HG02852 (cell line): Measurements from ENCODE around the gene SNX32.
"Not testable (repeated sequence)": the region's sequence is repeated elsewhere in the genome, so short reads cannot be mapped to it uniquely, and the experiment has no call there.

ENCODE experiments used
- ATAC-seq: cut with Tn5 transposase; IDR thresholded peaks from one replicate; pipeline ENCODE4 v1.9.1; 2021; ENCODE audit warnings: mild to moderate bottlenecking, moderate library complexity; ENCODE audit not compliant: unreplicated experiment

SNX32 gene

GRCh38 chr11:65883058-65883761, 49.4 kb downstream of the SNX32 start:
- no peak for ATAC-seq

DNA sequence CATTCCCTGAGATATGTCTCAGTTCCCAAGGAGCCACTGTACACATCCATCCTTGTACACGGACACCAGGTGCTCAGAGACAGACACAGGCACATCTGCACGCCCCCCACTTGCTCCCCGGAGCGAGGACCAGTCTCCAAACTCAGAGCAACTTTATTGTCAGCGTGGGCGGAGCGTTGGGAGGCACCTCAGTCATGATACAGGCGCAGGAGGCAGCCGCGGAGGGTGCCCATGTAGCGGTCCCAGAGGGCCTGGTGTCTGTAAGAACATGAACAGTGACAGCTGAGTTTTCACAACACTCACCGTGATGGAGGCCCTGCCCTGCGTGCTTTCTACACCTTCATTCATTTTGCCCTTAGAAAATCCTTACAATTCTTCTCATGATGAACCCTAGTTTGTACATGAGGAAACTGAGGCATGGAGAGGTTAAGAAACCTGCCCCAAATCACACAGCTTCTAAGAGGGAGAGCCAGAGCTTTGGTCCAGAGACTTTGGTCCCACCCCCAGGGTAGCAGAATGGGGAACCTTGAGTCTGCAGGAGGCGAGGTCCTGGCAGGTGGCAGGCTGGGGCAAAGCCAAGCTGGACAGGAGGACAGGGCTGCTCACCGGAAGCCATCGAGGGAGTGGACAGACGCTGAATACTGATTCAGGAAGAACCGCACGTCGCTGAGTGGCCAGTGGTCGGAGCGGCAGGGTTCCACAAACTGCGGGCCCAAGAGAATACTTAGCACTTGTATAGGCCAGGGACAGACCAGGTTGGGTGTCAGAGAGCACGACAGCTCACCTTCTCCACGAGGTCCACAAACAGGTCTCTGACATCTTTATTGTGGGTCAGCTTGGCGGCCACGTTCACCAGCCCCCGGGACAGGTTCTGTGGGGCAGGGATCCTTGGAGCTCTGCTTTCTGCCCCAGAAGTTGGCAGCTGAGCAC, 50.3 kb downstream of the SNX32 start:
- ATAC-seq: no peak

- ATAC-seq: peak; percentile 42
These were observed 50.9 kb downstream of the SNX32 start for GRCh38 chr11:65884716-65885092.

GRCh38 chr11:65885231-65885630, 51.5 kb downstream of the SNX32 start:
- ATAC-seq: no peak

DNA sequence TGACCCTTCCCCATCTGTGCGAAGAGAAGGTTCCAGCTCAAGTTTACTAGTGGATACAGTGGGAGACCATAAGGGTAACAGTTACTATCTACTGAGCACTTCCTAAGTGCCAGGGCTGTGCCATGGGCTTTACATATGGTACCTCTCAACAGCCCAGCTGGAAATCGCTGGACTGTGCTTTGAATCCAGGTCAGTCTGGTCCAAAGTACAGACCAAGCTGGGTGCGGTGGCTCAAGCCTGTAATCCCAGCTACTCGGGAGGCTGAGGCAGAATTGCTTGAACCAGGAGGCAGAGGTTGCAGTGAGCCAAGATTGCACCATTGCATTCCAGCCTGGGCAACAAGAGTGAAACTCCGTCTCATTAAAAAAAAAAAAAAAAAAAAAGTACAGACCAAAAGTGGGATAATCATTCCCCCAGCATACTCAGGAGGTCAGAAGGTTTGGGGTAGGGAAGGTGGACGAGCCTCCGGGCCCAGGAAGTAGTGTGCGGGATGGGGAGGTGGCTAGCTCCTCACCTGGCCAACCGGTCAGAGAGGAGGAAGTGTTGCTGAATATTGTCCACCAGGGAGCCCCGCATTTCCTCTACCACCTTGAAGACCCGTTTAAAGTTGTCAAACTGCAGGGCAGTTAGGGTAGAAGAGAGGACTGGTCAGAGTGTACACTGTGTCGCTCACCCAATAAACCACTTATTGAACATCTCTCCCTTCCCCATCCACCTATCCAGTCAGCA, 52.2 kb downstream of the SNX32 start:
- ATAC-seq: no peak

DNA sequence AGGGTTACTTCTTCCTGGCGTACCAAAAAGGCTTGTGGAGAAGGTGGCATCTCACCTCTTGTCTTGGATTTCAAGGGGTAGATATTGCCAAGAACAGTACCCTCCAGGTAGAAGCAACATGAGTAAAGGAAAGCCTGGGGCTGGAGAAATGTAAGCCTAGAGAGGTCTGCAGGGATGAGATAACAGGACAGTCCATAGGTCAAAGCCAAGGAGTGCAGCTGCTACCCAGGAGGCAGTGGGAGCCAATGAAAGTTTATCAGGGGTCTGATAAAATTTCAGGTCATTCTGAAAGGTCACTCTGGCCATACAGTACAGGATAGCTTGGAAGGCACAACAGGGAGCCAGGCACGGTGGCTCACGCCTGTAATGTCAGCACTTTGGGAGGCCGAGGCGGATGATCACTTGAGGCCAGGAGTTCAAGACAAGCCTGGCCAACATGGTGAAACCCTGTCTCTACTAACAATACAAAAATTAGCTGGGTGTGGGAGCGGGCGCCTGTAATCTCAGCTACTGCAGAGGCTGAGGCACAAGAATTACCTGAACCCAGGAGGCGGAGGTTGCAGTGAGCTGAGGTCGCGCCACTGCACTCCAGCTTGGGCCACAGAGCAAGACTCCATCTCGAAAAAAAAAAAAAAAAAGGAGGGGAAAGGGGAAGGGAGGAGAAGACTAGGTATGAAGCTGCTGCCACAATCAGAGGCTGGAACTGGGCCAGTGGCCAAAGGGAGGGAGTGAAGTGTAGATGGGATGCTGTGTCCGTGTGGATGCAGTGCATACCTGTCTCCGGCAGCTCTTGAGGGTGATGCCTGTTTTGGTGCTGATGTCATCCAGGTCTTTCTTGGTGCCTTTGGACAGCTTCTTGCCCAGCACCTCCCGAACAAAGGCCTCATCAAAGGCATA, 53.3 kb downstream of the SNX32 start:
- ATAC-seq: no peak

GRCh38 chr11:65887723-65888162, 54.0 kb downstream of the SNX32 start:
- ATAC-seq: no peak

GRCh38 chr11:65888163-65888814, 54.5 kb downstream of the SNX32 start, which contains the start of gene FIBP:
Gene FIBP (minus strand): TSS chr11:65888471. CDS start chr11:65888418, 53 bp downstream.
- ATAC-seq: peak; percentile 51

DNA sequence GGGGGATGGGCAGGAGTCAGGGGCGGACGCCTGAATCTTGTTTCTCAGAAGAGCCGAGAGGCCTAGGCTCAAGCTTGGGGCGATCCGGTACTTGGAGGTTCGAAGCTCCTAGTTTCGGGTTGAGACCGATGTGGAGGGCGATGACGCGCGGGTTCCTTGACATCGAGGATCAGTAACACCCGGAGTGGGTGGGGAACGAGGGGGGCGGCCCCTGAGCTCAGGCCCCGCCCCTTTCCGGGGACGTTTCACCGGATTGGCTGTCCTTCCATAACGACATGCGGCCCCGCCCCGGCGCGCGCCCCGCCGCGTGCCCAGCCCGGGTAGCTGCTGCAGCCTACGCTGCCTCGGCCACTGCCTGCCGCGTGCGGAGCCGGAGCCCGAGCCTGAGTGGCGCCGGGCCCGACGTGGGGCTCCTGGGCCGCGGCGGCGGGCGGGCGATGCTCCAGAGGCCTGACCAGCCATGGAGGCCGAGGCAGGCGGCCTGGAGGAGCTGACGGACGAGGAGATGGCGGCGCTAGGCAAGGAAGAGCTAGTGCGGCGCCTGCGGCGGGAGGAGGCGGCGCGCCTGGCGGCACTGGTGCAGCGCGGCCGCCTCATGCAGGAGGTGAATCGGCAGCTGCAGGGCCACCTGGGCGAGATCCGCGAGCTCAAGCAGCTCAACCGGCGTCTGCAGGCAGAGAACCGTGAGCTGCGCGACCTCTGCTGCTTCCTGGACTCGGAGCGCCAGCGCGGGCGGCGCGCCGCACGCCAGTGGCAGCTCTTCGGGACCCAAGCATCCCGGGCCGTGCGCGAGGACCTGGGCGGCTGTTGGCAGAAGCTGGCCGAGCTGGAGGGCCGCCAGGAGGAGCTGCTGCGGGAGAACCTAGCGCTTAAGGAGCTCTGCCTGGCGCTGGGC, 56.8 kb downstream of the SNX32 start, which contains the start of gene CCDC85B:
TSS of gene CCDC85B (plus strand) at position 350 of the 895 bp plus-strand sequence. CDS start at position 461, 111 bp downstream.
- ATAC-seq: peak; percentile 48

DNA sequence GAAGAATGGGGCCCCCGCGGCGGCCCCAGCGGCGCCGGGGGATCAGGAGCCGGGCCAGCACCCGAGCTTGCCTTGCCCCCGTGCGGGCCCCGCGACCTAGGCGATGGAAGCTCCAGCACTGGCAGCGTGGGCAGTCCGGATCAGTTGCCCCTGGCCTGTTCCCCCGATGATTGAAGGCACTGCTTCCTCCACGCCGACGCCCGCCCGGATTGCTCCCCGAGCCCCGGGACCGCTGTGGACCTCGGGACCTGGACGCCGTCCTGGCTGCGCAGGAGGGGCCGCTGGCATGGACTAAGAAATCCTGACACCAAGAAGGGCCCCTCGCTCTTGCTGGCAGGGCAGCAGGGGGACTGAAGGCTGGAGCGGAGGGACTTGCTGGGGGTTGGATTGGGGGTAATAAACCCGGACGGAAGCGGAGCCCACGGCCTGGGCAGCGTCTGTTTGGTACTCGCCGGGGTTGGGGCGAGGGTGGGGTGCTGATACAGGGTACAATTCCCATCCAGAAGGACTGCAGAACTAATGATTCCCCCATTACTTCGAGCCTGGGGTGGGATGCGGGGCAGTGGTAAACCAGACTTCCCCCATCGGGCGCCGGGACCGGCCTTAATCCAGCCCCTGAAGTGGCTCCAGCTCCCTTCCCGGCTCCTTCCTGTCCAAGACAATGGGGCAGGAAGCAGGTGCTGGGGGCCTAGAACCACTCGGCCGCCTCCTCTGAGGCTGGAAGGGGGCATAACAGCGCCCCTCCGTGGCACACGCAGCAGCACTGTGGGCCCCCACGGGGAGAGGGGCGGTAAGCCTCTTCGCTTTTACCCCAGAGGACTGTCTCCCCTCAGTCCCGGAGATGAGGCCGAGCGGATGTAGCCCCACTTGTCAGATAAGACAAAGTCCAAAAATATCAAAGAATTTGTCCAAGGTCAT, 57.7 kb downstream of the SNX32 start:
- no peak for ATAC-seq

DNA sequence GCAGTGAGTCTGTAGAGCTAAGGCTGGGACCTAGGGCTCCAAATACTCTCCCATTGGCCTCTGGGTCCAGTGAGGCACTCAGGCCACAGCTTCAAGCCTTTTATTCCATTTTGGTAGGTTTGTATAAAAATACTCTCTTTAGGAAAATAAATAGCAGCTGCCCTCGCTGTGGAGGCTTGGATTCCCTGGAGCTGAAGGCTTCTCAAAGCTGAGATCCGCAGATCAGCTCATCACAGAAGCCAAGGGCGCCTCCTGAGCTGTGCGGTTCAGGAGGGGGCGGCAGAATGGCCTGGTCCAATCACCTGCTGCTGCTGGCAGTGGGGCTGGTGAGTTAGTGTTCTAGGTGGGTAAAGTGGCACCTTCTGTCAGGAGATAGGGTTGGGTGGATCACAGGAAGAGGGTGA, 58.4 kb downstream of the SNX32 start:
- ATAC-seq: not testable (repeated sequence)

DNA sequence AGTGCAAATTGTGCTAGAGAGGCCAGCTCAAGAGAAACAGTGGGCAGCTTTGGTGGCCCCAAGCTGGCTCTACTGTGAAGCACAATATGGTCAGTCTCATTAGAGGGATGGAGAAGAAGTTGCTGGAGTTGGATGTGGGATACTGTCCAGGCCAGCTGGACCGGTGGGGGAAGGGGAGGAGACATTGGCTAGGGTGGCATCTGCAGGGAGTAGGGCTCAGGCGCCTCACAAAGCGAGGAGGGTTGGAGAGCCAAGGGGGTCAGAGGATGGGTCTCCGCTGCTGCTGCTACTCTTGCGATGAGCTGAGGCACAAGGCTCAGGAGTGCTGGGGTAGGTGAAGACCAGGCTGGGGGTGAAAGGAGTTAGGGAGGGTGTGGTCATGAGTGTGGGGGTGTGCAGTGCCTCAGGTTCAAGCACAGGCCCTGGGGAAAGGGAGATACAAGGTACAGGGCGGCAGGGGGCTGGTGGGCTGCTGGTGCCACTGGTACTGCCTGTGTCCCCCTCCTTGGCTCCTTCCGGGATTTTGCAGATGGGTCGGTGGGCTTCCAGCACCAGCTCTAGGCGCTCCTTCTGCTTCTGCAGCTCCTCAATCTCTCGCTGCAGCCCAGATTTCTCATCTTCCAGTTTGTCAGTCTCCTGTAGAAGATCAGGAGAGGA, 59.0 kb downstream of the SNX32 start:
- no peak for ATAC-seq

DNA sequence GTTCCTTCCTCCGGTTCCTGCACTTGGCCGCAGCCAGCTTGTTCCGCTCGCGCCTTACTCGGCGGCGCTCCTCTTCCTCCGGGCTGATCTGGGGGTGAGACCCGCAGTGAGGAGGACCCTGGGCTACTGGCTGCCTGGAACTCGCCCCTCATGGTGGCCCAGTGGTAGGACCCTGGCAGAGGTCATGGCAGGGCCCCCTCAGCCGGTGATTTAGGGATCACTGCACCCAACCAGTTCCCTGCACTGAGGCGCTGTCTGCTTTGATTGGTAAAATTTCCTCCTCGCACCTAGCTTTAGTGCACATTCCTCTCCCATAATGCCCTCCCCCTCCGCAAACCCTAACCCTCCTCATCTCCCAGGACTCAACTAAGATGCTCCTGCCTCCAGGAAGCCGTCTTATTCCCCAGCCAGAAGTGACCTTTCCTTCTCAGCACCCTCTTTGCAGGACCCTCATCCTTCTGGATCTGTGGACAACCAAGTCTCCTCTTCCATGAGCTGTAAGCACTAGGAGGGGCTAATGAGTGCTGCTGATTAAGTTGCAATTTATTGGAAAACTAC, 60.4 kb downstream of the SNX32 start:
- no peak for ATAC-seq

GRCh38 chr11:65895482-65895981, 61.8 kb downstream of the SNX32 start:
- no peak for ATAC-seq

DNA sequence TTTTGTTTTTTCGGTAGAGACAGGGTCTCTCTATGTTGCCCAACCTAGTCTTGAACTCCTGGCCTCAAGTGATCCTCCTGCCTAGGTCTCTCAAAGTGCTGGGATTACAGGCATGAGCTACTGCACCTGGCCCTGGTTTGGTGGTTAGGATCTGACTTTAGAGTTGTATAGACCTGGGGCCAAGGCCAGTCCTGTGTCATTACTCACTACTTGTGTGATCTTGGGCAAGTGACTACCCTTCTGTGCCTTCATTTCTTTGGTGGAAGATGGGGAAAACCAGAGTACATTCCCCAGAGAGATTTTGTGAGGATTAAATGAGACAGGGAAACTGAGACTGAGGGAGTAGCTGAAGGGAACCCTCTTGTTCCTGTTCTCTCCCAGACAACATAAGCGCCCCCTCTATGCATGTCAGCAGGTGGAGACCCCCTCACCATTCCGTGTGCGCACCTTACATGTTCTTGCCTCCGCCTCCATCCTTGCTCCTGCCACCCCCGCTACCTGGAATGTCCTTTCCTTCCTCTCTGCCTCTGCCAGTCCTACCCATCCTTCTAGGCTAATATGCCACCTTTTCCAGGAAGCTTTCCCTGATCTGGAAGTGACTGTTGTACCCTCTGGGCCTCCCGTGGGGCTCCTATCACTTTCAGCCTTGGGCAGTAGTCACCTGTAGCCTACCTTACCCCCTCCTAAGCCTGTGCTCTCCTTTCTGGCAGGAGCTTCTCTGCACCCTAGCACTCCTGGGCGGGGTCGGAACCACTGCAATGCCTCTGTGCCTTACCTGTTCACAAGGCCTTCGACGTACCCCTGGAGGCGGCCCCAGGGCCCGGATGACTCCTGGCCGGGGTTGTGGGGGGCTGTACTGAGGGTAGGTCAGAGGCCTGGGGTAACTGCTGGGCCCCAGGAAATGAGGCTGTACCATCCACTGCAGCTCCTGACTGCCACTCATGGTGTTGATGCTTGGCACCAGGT, 62.6 kb downstream of the SNX32 start:
- ATAC-seq: no peak
